HCT116 (cell line): ENCODE results near the gene GIGYF1. TPM values are rescaled to one million over a fixed set of nuclear protein-coding genes. Genes with fewer than 3 reads are reported as not detected.

Experiments
- ATAC-seq: fragments of 200-7000 bp; cut with Tn5 transposase; 2 replicates; pipeline ENCODE4 v1.9.1; 2020; ENCODE audit warnings: mild to moderate bottlenecking, moderate library complexity
- Bru-seq: library from RNA; stranded (reverse); fragments of 400-500 nt; gene quantifications from one replicate; lab custom pipeline; 2021; lab: Mats Ljungman, UMichigan
- BruChase-seq, 2 experiments: library from RNA; stranded (reverse); fragments of 400-500 nt; gene quantifications; one replicate each; lab custom pipeline; 2021; lab: Mats Ljungman, UMichigan
- BruUV-seq: library from RNA; stranded (reverse); fragments of 400-500 nt; replicated peaks from 2 replicates; lab custom pipeline; 2021; lab: Mats Ljungman, UMichigan
- CTCF ChIA-PET: fragments of 300-600 bp; sonication (Branson Sonifier 250); formaldehyde crosslinking; loops from one replicate; lab custom pipeline; 2021; ENCODE audit warnings: antibody characterized with exemption; lab: Charles Lee
- POLR2A ChIA-PET: fragments of 300-600, 350-600 bp; sonication (Branson Sonifier 250); formaldehyde crosslinking; loops from one replicate; lab custom pipeline; 2021; ENCODE audit warnings: antibody characterized with exemption; lab: Charles Lee
- RAD21 ChIA-PET, 2 experiments: fragments of 300-600 bp; sonication (Branson Sonifier 250); formaldehyde crosslinking; loops; one replicate each; lab custom pipeline; 2023; ENCODE audit warnings: low total read pairs in 2 of 2; ENCODE audit not compliant: uncharacterized antibody in 2 of 2, unreplicated experiment in 2 of 2, low non-redundant PET in 1 of 2; lab: Charles Lee
- DNase-seq: peaks from one replicate; pipeline ENCODE4 v3.0.0-alpha.2; 2010; ENCODE audit warnings: low read depth, low spot score
- H2AFZ ChIP-seq: fragments of 200-600 bp; shearing (Covaris generic), sonication (generic); 2 replicates; pipeline ENCODE4 v1.6.1; 2017; ENCODE audit warnings: low read depth, mixed run types, mixed read lengths, antibody characterized with exemption, low read length; ENCODE audit not compliant: poor library complexity, severe bottlenecking
- H3K27ac ChIP-seq: 2 replicates; pipeline ENCODE4 v1.5.1; 2012; ENCODE audit warnings: low read depth, low read length
- H3K27me3 ChIP-seq: fragments of 200-600 bp; sonication (generic); 2 replicates; pipeline ENCODE4 v1.6.1; 2016; ENCODE audit warnings: mixed run types, low read length, mixed read lengths; ENCODE audit not compliant: insufficient read depth
- H3K36me3 ChIP-seq, 2 experiments: fragments of 200-500 bp in 1 of 2; fragments of 200-600 bp in 1 of 2; sonication (Bioruptor generic) in 1 of 2; sonication (generic) in 1 of 2; 2 replicates each; pipeline versions ENCODE4 v1.5.1 to v1.6.1; 2014 to 2016; ENCODE audit warnings: low read length in 2 of 2, inconsistent platforms in 1 of 2, mixed read lengths in 1 of 2, mixed run types in 1 of 2; ENCODE audit not compliant: insufficient read depth in 2 of 2, control insufficient read depth in 1 of 2
- H3K4me1 ChIP-seq, 2 experiments: fragments of 200-600 bp in 1 of 2; sonication (generic) in 1 of 2; 2 replicates each; pipeline versions ENCODE4 v1.5.1 to v1.6.1; 2012 to 2017; ENCODE audit warnings: low read length in 2 of 2, inconsistent platforms in 1 of 2, mild to moderate bottlenecking in 1 of 2, mixed read lengths in 1 of 2, mixed run types in 1 of 2, moderate library complexity in 1 of 2; ENCODE audit not compliant: insufficient read depth in 2 of 2, control insufficient read depth in 1 of 2
- H3K4me2 ChIP-seq: fragments of 200-600 bp; sonication (generic); 2 replicates; pipeline ENCODE4 v1.6.1; 2017; ENCODE audit warnings: mixed run types, low read length, mixed read lengths
- H3K4me3 ChIP-seq, 2 experiments: fragments of 200-600 bp in 1 of 2; sonication (generic) in 1 of 2; replicated peaks in 1 of 2; 2 replicates each; pipeline ENCODE4 v1.5.1; 2011 to 2016; ENCODE audit warnings: low read length in 2 of 2, control low read depth in 1 of 2, low read depth in 1 of 2, mild to moderate bottlenecking in 1 of 2, mixed read lengths in 1 of 2, mixed run types in 1 of 2
- H3K79me2 ChIP-seq: fragments of 200-600 bp; sonication (generic); 2 replicates; pipeline ENCODE4 v1.6.1; 2017; ENCODE audit warnings: mild to moderate bottlenecking, mixed run types, low read length, moderate library complexity, mixed read lengths; ENCODE audit not compliant: insufficient read depth
- H3K9ac ChIP-seq: fragments of 200-600 bp; sonication (generic); 2 replicates; pipeline ENCODE4 v1.6.1; 2016; ENCODE audit warnings: low read length, mixed read lengths
- H3K9me2 ChIP-seq: fragments of 200-600 bp; sonication (generic), shearing (Covaris generic); 2 replicates; pipeline ENCODE4 v1.6.1; 2017; ENCODE audit warnings: mixed run types, mild to moderate bottlenecking, moderate library complexity; ENCODE audit not compliant: insufficient read depth
- H3K9me3 ChIP-seq, 2 experiments: fragments of 200-500 bp in 1 of 2; fragments of 200-600 bp in 1 of 2; sonication (Bioruptor generic) in 1 of 2; sonication (generic) in 1 of 2; 2 replicates each; pipeline ENCODE4 v1.6.1; 2014 to 2017; ENCODE audit warnings: low read length in 2 of 2, mixed read lengths in 2 of 2, inconsistent platforms in 1 of 2, low read depth in 1 of 2, mild to moderate bottlenecking in 1 of 2, mixed run types in 1 of 2, moderate library complexity in 1 of 2; ENCODE audit not compliant: control insufficient read depth in 1 of 2, insufficient read depth in 1 of 2
- H4K20me1 ChIP-seq: fragments of 200-600 bp; sonication (generic), shearing (Covaris generic); 2 replicates; pipeline ENCODE4 v1.6.1; 2017; ENCODE audit warnings: mixed run types, mild to moderate bottlenecking, moderate library complexity; ENCODE audit not compliant: insufficient read depth
- CBX3 ChIP-seq: IDR thresholded peaks from 2 replicates; pipeline ENCODE4 v1.6.1; 2012; ENCODE audit warnings: low read depth
- CEBPB ChIP-seq: IDR thresholded peaks from 2 replicates; pipeline ENCODE4 v1.6.1; 2012; ENCODE audit warnings: low read depth
- CTCF ChIP-seq, 3 experiments: fragments of 200-600 bp in 1 of 3; sonication (generic) in 1 of 3; IDR thresholded peaks in 2 of 3; conservative IDR thresholded peaks in 1 of 3; 2 replicates each; pipeline ENCODE4 v1.5.1; 2012 to 2017; ENCODE audit warnings: low read depth in 2 of 3, low read length in 2 of 3, antibody characterized with exemption in 1 of 3, borderline replicate concordance in 1 of 3, control low read depth in 1 of 3, mild to moderate bottlenecking in 1 of 3, mixed read lengths in 1 of 3, mixed run types in 1 of 3, moderate library complexity in 1 of 3; ENCODE audit not compliant: insufficient read depth in 1 of 3
- EGR1 ChIP-seq: IDR thresholded peaks from 2 replicates; pipeline ENCODE4 v1.6.1; 2012; ENCODE audit warnings: low read depth
- ELF1 ChIP-seq: IDR thresholded peaks from 2 replicates; pipeline ENCODE4 v1.6.1; 2012; ENCODE audit warnings: low read depth, borderline replicate concordance
- EZH2phosphoT487 ChIP-seq: fragments of 200-600 bp; IDR thresholded peaks from 2 replicates; pipeline ENCODE4 v1.6.1; 2018; ENCODE audit warnings: antibody characterized with exemption, borderline replicate concordance
- MAX ChIP-seq: IDR thresholded peaks from 2 replicates; pipeline ENCODE4 v1.6.1; 2012
- REST ChIP-seq: IDR thresholded peaks from 2 replicates; pipeline ENCODE4 v1.6.1; 2012; ENCODE audit warnings: low read depth
- SIN3A ChIP-seq: IDR thresholded peaks from 2 replicates; pipeline ENCODE4 v1.6.1; 2012; ENCODE audit warnings: low read depth
- YY1 ChIP-seq: IDR thresholded peaks from 2 replicates; pipeline ENCODE4 v1.6.1; 2011; ENCODE audit warnings: low read length, low read depth, moderate library complexity, mild to moderate bottlenecking; ENCODE audit not compliant: insufficient replicate concordance; ENCODE audit errors: extremely low read depth
- ZFX ChIP-seq: fragments of 450-650 bp; IDR thresholded peaks from 2 replicates; pipeline ENCODE4 v1.6.1; 2017
- intact Hi-C: fragments of 100-400 bp; cut with micrococcal nuclease; formaldehyde crosslinking; loops from 2 replicates; pipeline ENCODE4 v1.10.0; 2022
- long read RNA-seq: library from polyadenylated mRNA; unstranded; transcript quantifications from one replicate; pipeline ENCODE4 v2.0.0, GENCODE V29; 2021; ENCODE audit not compliant: unreplicated experiment
- polyA plus RNA-seq: library from polyadenylated mRNA; unstranded; fragments of >200 nt; gene quantifications from 2 replicates; pipeline ENCODE4 v1.2.1, GENCODE V29; 2012; ENCODE audit warnings: missing spikeins
- total RNA-seq: library from RNA; stranded (reverse); gene quantifications from one replicate; pipeline ENCODE4 v1.2.1, GENCODE V29; 2021; ENCODE audit not compliant: unreplicated experiment

Gene GIGYF1
- total RNA-seq = 59.7 TPM
- 24.5 and 26.8 TPM in 2 replicates for polyA plus RNA-seq
- Bru-seq, nascent RNA = percentile 85 among the genes with signal in this experiment
- percentile 94 among the genes with signal in this experiment for BruChase-seq, experiment 1, labeled RNA remaining after a 6-hour chase
- percentile 94 among the genes with signal in this experiment for BruChase-seq, experiment 2, labeled RNA remaining after a 2-hour chase
- long read RNA-seq, partial matches to known transcripts = 28 of 54 reads
- long read RNA-seq, other reads (novel, unspliced or antisense) = 26 of 54 reads

GRCh38 chr7:100694098-100694745 is at the start of gene GIGYF1:
Gene GIGYF1, minus strand, starts transcription at chr7:100694250. Its CDS starts 6,012 bp downstream, at chr7:100688238.
- ChIA-PET POLR2A (interaction anchor here (1.1 to 1.6 kb wide), 2 partner anchors 12 to 215 kb away, joined by 3 read pairs; partner anchors contain the start of genes POP7 and TSC22D4), RAD21 (no interaction called here), CTCF (interaction anchor here (0.6 to 5.1 kb wide), 3 partner anchors 11 to 225 kb away, joined by 3 to 25 read pairs (median 3); partner anchors contain the start of genes MOSPD3 and POP7)
- H4K20me1 ChIP-seq = no peaks in the 10 kb centered on the region
- ATAC-seq (peak; percentile 57), DNase-seq (no peak)
- no peaks in the 10 kb centered on the region; the same call in 1 of the 2 replicates for H3K27me3 ChIP-seq
- H3K9me2 ChIP-seq = no peaks in the 10 kb centered on the region
- peaks cover 45% of the 10 kb centered on the region for H3K79me2 ChIP-seq
- H3K4me1 ChIP-seq = peaks cover 18 to 33% of the 10 kb centered on the region in 2 experiments; a peak in 3 of 4 replicates
- H3K9ac ChIP-seq = peak within 1 kb of the TSS; percentile 92
- intact Hi-C loops = loop anchor here (5.0 kb wide), 1 partner anchor 62 kb away; no protein-coding TSS in a partner anchor
- H3K9me3 ChIP-seq = no peaks in the 10 kb centered on the region
- peak within 1 kb of the TSS; percentile 74 for H3K4me2 ChIP-seq
- no TSS peak for BruUV-seq
- TF ChIP-seq YY1 (peak; percentile 74), MAX (peak; percentile 67), ZFX (0 out of 2 replicates have a peak, but pooled peaks have one; percentile 24), CBX3 (no peak)
- peak within 1 kb of the TSS; percentile 90 for H3K27ac ChIP-seq
- peak within 1 kb of the TSS; percentile 87 to 89 for H3K4me3 ChIP-seq
- H2AFZ ChIP-seq = peak within 1 kb of the TSS; percentile 85
- H3K36me3 ChIP-seq = no peaks in the 10 kb centered on the region

- H2AFZ ChIP-seq = no peak overlapping the region
- H3K36me3 ChIP-seq = no peaks in the 10 kb centered on the region
- H3K9me2 ChIP-seq = no peaks in the 10 kb centered on the region
- ChIA-PET RAD21 (no interaction called here), POLR2A (no interaction called here)
- no peak overlapping the region for H3K4me3 ChIP-seq
- no peak overlapping the region for H3K4me2 ChIP-seq
- BruUV-seq = no TSS peak
- intact Hi-C loops = no loop called here
- ATAC-seq = no peak
- no peaks in the 10 kb centered on the region for H4K20me1 ChIP-seq
- DNase-seq = no peak
- no peaks in the 10 kb centered on the region for H3K79me2 ChIP-seq
- H3K27me3 ChIP-seq = no peaks in the 10 kb centered on the region
- H3K4me1 ChIP-seq = no peaks in the 10 kb centered on the region
- H3K9me3 ChIP-seq = no peaks in the 10 kb centered on the region
- no peak overlapping the region for H3K27ac ChIP-seq
- TF ChIP-seq CTCF (IDR thresholded peaks at IDR 0.05 in 2 of 3, conservative IDR thresholded peaks at IDR 0.05 in 1 of 3; ENCODE audit: borderline replicate concordance in 1 of 3, insufficient read depth in 1 of 3, low read depth in 2 of 3, low read length in 2 of 3) = no peak
- no peak for TF ChIP-seq SIN3A
- no peak for TF ChIP-seq EGR1
- no peak for TF ChIP-seq EZH2phosphoT487
- TF ChIP-seq REST = no peak
- TF ChIP-seq ELF1 = no peak
- TF ChIP-seq CEBPB = no peak
- TF ChIP-seq, all 23 proteins: peak for 0
- H3K9ac ChIP-seq = no peak overlapping the region
- CTCF ChIA-PET = no interaction called here
These were observed 45.9 kb upstream of the GIGYF1 start for GRCh38 chr7:100739934-100740333.
